GM23248 (cell line): ENCODE data around the gene MPV17. TPM values are rescaled to one million over a fixed set of nuclear protein-coding genes. Genes with fewer than 3 reads are reported as not detected.

ENCODE experiments used
- DNase-seq: peaks from one replicate; pipeline ENCODE4 v3.0.0-alpha.2; 2015
- H2AFZ ChIP-seq: fragments of 200-600 bp; sonication (generic); 2 replicates; pipeline ENCODE4 v1.6.1; 2016; ENCODE audit warnings: antibody characterized with exemption
- H3F3A ChIP-seq: fragments of 200-600 bp; sonication (generic); 2 replicates; pipeline ENCODE4 v1.6.1; 2016; ENCODE audit warnings: mild to moderate bottlenecking, antibody characterized with exemption, mixed run types; ENCODE audit not compliant: insufficient read depth
- H3K27ac ChIP-seq: fragments of 200-600 bp; sonication (generic); 2 replicates; pipeline ENCODE4 v1.5.1; 2016; ENCODE audit warnings: mild to moderate bottlenecking
- H3K27me3 ChIP-seq: fragments of 200-600 bp; sonication (generic); replicated peaks from 2 replicates; pipeline ENCODE4 v1.6.1; 2016; ENCODE audit warnings: mild to moderate bottlenecking; ENCODE audit not compliant: insufficient read depth
- H3K36me3 ChIP-seq: fragments of 200-600 bp; sonication (generic); 2 replicates; pipeline ENCODE4 v1.6.1; 2016; ENCODE audit warnings: low read depth, mild to moderate bottlenecking
- H3K4me1 ChIP-seq: fragments of 200-600 bp; sonication (generic); 2 replicates; pipeline ENCODE4 v1.6.1; 2016; ENCODE audit warnings: mild to moderate bottlenecking; ENCODE audit not compliant: insufficient read depth
- H3K4me2 ChIP-seq: fragments of 200-600 bp; sonication (generic); one replicate; pipeline ENCODE4 v1.6.1; 2016; ENCODE audit warnings: mild to moderate bottlenecking; ENCODE audit not compliant: unreplicated experiment
- H3K4me3 ChIP-seq: fragments of 200-600 bp; sonication (generic); 2 replicates; pipeline ENCODE4 v1.5.1; 2016; ENCODE audit warnings: mild to moderate bottlenecking
- H3K79me2 ChIP-seq: fragments of 200-600 bp; sonication (generic); 2 replicates; pipeline ENCODE4 v1.6.1; 2016; ENCODE audit warnings: mild to moderate bottlenecking; ENCODE audit not compliant: insufficient read depth
- H3K9ac ChIP-seq: fragments of 200-600 bp; sonication (generic); 2 replicates; pipeline ENCODE4 v1.6.1; 2016; ENCODE audit warnings: mild to moderate bottlenecking
- H3K9me2 ChIP-seq: fragments of 200-600 bp; sonication (generic); 2 replicates; pipeline ENCODE4 v1.6.1; 2016; ENCODE audit warnings: mixed run types, mild to moderate bottlenecking, moderate library complexity; ENCODE audit not compliant: insufficient read depth
- H3K9me3 ChIP-seq: fragments of 200-600 bp; sonication (generic); one replicate; pipeline ENCODE4 v1.6.1; 2017; ENCODE audit warnings: low read depth
- H4K20me1 ChIP-seq: fragments of 200-600 bp; sonication (generic); 2 replicates; pipeline ENCODE4 v1.6.0; 2016; ENCODE audit not compliant: insufficient read depth
- EZH2 ChIP-seq: fragments of 200-600 bp; sonication (generic); IDR thresholded peaks from 2 replicates; pipeline ENCODE4 v1.6.1; 2018; ENCODE audit warnings: antibody characterized with exemption, mild to moderate bottlenecking; ENCODE audit not compliant: insufficient read depth, poor library complexity, severe bottlenecking
- EZH2phosphoT487 ChIP-seq: fragments of 200-600 bp; sonication (generic); IDR thresholded peaks from 2 replicates; pipeline ENCODE4 v1.6.1; 2018; ENCODE audit warnings: antibody characterized with exemption, moderate library complexity, mild to moderate bottlenecking, low read depth; ENCODE audit not compliant: insufficient read depth
- WGBS, 2 experiments: methylation state at CpG; one replicate each; pipeline ENCODE4 v1.1.6; 2015 to 2017; ENCODE audit warnings: low lambda C conversion rate in 2 of 2, low coverage in 1 of 2; ENCODE audit errors: missing lambda C conversion rate in 2 of 2; 5-methylcytosine and 5-hydroxymethylcytosine counted together
- in situ Hi-C: fragments of 300-500 bp; cut with MboI; formaldehyde crosslinking; loops from 2 replicates; pipeline ENCODE4 v1.15.0; 2020
- polyA plus RNA-seq: library from polyadenylated mRNA; unstranded; fragments of >200 nt; fragmentation: Nextera tagmentation; extraction: Ambion mirVana; gene quantifications from 2 replicates; pipeline ENCODE4 v1.2.1, GENCODE V29; 2016
- total RNA-seq: library from RNA; depleted of rRNA; stranded (reverse); fragments of >200 nt; shearing (Covaris generic); gene quantifications from 2 replicates; pipeline ENCODE4 v1.2.3, GENCODE V29; 2014

Gene MPV17
- total and polyA plus RNA-seq, 2 experiments from 2014 or later: 91.0 to 128 TPM

- Histone ChIP-seq H3K4me2 (no peak overlapping the region), H3K4me3 (no peak overlapping the region), H3K27ac (no peak overlapping the region), H3K27me3 (no peaks in the 10 kb centered on the region), H3K36me3 (peaks cover 29% of the 10 kb centered on the region), H2AFZ (no peak overlapping the region), H3K79me2 (no peaks in the 10 kb centered on the region), H3K9me3 (no peaks in the 10 kb centered on the region), H4K20me1 (no peaks in the 10 kb centered on the region), H3K4me1 (no peaks in the 10 kb centered on the region), H3F3A (no peaks in the 10 kb centered on the region), H3K9me2 (no peaks in the 10 kb centered on the region), H3K9ac (no peak overlapping the region)
- WGBS, 2 experiments: 85 to 91% methylated on average over 3 of the region's 3 CpGs
- in situ Hi-C loops: no loop called here
- no peak for DNase-seq
- TF ChIP-seq EZH2 (no peak), EZH2phosphoT487 (no peak)
These were observed 12.4 kb upstream of the MPV17 start for GRCh38 chr2:27335311-27335710.

GRCh38 chr2:27324720-27325119 is 1.8 kb upstream of the MPV17 start:
- DNase-seq: no peak
- no peaks in the 10 kb centered on the region for H3K36me3 ChIP-seq
- 95 to 98% methylated on average over 5 of the region's 5 CpGs for WGBS, 2 experiments

GRCh38 chr2:27323596-27324285 is 844 bp upstream of the MPV17 start:
- H3K27me3 ChIP-seq: no peaks in the 10 kb centered on the region
- H3K9me2 ChIP-seq: no peaks in the 10 kb centered on the region
- H3K9me3 ChIP-seq: no peaks in the 10 kb centered on the region
- H4K20me1 ChIP-seq: no peaks in the 10 kb centered on the region
- peaks cover 28% of the 10 kb centered on the region for H3K79me2 ChIP-seq
- peaks cover 30% of the 10 kb centered on the region for H3F3A ChIP-seq
- no peaks in the 10 kb centered on the region for H3K36me3 ChIP-seq
- no peak for TF ChIP-seq EZH2phosphoT487
- TF ChIP-seq EZH2: no peak
- DNase-seq: peak; percentile 26
- peaks cover 23% of the 10 kb centered on the region for H3K4me1 ChIP-seq
- peak overlapping the region; percentile 97 for H3K4me3 ChIP-seq
- in situ Hi-C loops: no loop called here
- H3K4me2 ChIP-seq: peak overlapping the region; percentile 98
- H3K27ac ChIP-seq: peak overlapping the region; percentile 96
- H3K9ac ChIP-seq: peak overlapping the region; percentile 100
- H2AFZ ChIP-seq: peak overlapping the region; percentile 91
- 11 to 14% methylated on average over 5 of the region's 5 CpGs for whole genome bisulfite sequencing, 2 experiments

More at GRCh38 chr2:27324720-27325119, 1.8 kb upstream of the MPV17 start:
- no peak overlapping the region for H3K9ac ChIP-seq
- no peaks in the 10 kb centered on the region for H4K20me1 ChIP-seq
- H3K27me3 ChIP-seq: no peaks in the 10 kb centered on the region
- H3F3A ChIP-seq: peaks cover 30% of the 10 kb centered on the region
- H3K27ac ChIP-seq: 0 out of 2 replicates have a peak overlapping the region, but pooled peaks have one; percentile 96
- TF ChIP-seq EZH2: no peak
- TF ChIP-seq EZH2phosphoT487: no peak
- H3K4me3 ChIP-seq: no peak overlapping the region
- no peak overlapping the region for H2AFZ ChIP-seq
- no peak overlapping the region for H3K4me2 ChIP-seq
- peaks cover 19% of the 10 kb centered on the region for H3K79me2 ChIP-seq
- in situ Hi-C loops: no loop called here
- H3K4me1 ChIP-seq: peaks cover 23% of the 10 kb centered on the region
- H3K9me2 ChIP-seq: no peaks in the 10 kb centered on the region
- no peaks in the 10 kb centered on the region for H3K9me3 ChIP-seq

GRCh38 chr2:27322301-27322765 is 564 bp downstream of the MPV17 start:
- no peaks in the 10 kb centered on the region for H3K9me3 ChIP-seq
- peak; percentile 48 for DNase-seq
- WGBS, 2 experiments: 7 to 8% methylated on average over 10 of the region's 10 CpGs

More at GRCh38 chr2:27322301-27322765, 564 bp downstream of the MPV17 start:
- H3K27ac ChIP-seq: peak overlapping the region; percentile 96
- H3K9ac ChIP-seq: peak overlapping the region; percentile 100
- in situ Hi-C loops: no loop called here
- peak overlapping the region; percentile 91 for H2AFZ ChIP-seq
- peak overlapping the region; percentile 97 for H3K4me3 ChIP-seq
- H3K36me3 ChIP-seq: no peaks in the 10 kb centered on the region
- H3K79me2 ChIP-seq: peaks cover 28% of the 10 kb centered on the region
- H3K9me2 ChIP-seq: no peaks in the 10 kb centered on the region
- H3K4me1 ChIP-seq: peaks cover 23% of the 10 kb centered on the region
- peak overlapping the region; percentile 98 for H3K4me2 ChIP-seq
- no peaks in the 10 kb centered on the region for H3K27me3 ChIP-seq
- no peak for TF ChIP-seq EZH2phosphoT487
- H4K20me1 ChIP-seq: no peaks in the 10 kb centered on the region
- peaks cover 30% of the 10 kb centered on the region for H3F3A ChIP-seq
